ENCODE data around the gene SCLY. TPM values are rescaled to one million over a fixed set of nuclear protein-coding genes. Genes with fewer than 3 reads are reported as not detected.
A peak's percentile ranks its signal among the peaks of the same experiment; 100 is the strongest.

The SCLY gene
- total RNA-seq, 2 donors from 2014 or later, result 13.3 to 33.7 TPM

- no peak overlapping the region for H3K27ac ChIP-seq
- no peaks in the 10 kb centered on the region for H3K9me3 ChIP-seq
- no peaks in the 10 kb centered on the region for H3K27me3 ChIP-seq (replicated peaks; ENCODE audit: insufficient read depth)
- H3K36me3 ChIP-seq, result no peaks in the 10 kb centered on the region
- DNase-seq (ENCODE audit: low spot score), result no peak
- TF ChIP-seq CTCF (IDR thresholded peaks at IDR 0.05), result no peak
- ATAC-seq (ENCODE audit: insufficient number of reproducible peaks, low FRiP score, low read depth), result no peak
- H3K4me1 ChIP-seq (ENCODE audit: control insufficient read depth in 1 of 2, low read depth in 2 of 2), result peaks cover 0 to 13% of the 10 kb centered on the region in 2 donors
- no peak overlapping the region for H3K4me3 ChIP-seq
Observed at GRCh38 chr2:238126775-238127164, 66.0 kb downstream of the SCLY start.

GRCh38 chr2:238127165-238128060, 66.6 kb downstream of the SCLY start:
- Histone ChIP-seq H3K4me1 (ENCODE audit: control insufficient read depth in 1 of 2, low read depth in 2 of 2) (peaks cover 0 to 13% of the 10 kb centered on the region in 2 donors), H3K27me3 (replicated peaks; ENCODE audit: insufficient read depth) (no peaks in the 10 kb centered on the region), H3K9me3 (no peaks in the 10 kb centered on the region), H3K27ac (no peak overlapping the region), H3K36me3 (no peaks in the 10 kb centered on the region), H3K4me3 (peak overlapping the region; percentile 28)
- no peak for DNase-seq (ENCODE audit: low spot score)
- no peak for ATAC-seq (ENCODE audit: insufficient number of reproducible peaks, low FRiP score, low read depth)
- no peak for TF ChIP-seq CTCF (IDR thresholded peaks at IDR 0.05)

GRCh38 chr2:238128061-238128440, 67.2 kb downstream of the SCLY start:
- no peaks in the 10 kb centered on the region for H3K27me3 ChIP-seq (replicated peaks; ENCODE audit: insufficient read depth)
- DNase-seq (ENCODE audit: low spot score) (no peak), ATAC-seq (ENCODE audit: insufficient number of reproducible peaks, low FRiP score, low read depth) (no peak)
- no peaks in the 10 kb centered on the region for H3K36me3 ChIP-seq
- no peak overlapping the region for H3K4me3 ChIP-seq
- peaks cover 0 to 13% of the 10 kb centered on the region in 2 donors for H3K4me1 ChIP-seq (ENCODE audit: control insufficient read depth in 1 of 2, low read depth in 2 of 2)
- no peak overlapping the region for H3K27ac ChIP-seq
- TF ChIP-seq CTCF (IDR thresholded peaks at IDR 0.05), result no peak
- H3K9me3 ChIP-seq, result no peaks in the 10 kb centered on the region

GRCh38 chr2:238128534-238129001, 67.8 kb downstream of the SCLY start:
- H3K27ac ChIP-seq, result no peak overlapping the region
- no peaks in the 10 kb centered on the region for H3K27me3 ChIP-seq (replicated peaks; ENCODE audit: insufficient read depth)
- H3K4me1 ChIP-seq (ENCODE audit: control insufficient read depth in 1 of 2, low read depth in 2 of 2), result peaks cover 0 to 13% of the 10 kb centered on the region in 2 donors
- TF ChIP-seq CTCF (IDR thresholded peaks at IDR 0.05), result no peak
- no peak for DNase-seq (ENCODE audit: low spot score)
- no peak overlapping the region for H3K4me3 ChIP-seq
- no peaks in the 10 kb centered on the region for H3K36me3 ChIP-seq
- no peak for ATAC-seq (ENCODE audit: insufficient number of reproducible peaks, low FRiP score, low read depth)
- no peaks in the 10 kb centered on the region for H3K9me3 ChIP-seq

- ATAC-seq (ENCODE audit: insufficient number of reproducible peaks, low FRiP score, low read depth) (no peak), DNase-seq (ENCODE audit: low spot score) (no peak)
- H3K9me3 ChIP-seq, result no peaks in the 10 kb centered on the region
- no peaks in the 10 kb centered on the region for H3K27me3 ChIP-seq (replicated peaks; ENCODE audit: insufficient read depth)
- H3K4me1 ChIP-seq (ENCODE audit: control insufficient read depth in 1 of 2, low read depth in 2 of 2), result peaks cover 0 to 13% of the 10 kb centered on the region in 2 donors
- no peak overlapping the region for H3K27ac ChIP-seq
- no peak overlapping the region for H3K4me3 ChIP-seq
- H3K36me3 ChIP-seq, result no peaks in the 10 kb centered on the region
- TF ChIP-seq CTCF (IDR thresholded peaks at IDR 0.05), result no peak
Observed at GRCh38 chr2:238129166-238130010, 68.6 kb downstream of the SCLY start.

Measured in thoracic aorta (tissue), 2 donors.